Stimulated activated CD4-positive, alpha-beta T cell treated with anti-CD3 and anti-CD28 coated beads, TNF-alpha, amount 100 ng/mL, for 4 hours (primary cell): ENCODE measurements around the gene BIRC3.
"Not testable (repeated sequence)": the region's sequence is repeated elsewhere in the genome, so short reads cannot be mapped to it uniquely, and the experiment has no call there.

ENCODE experiments used
- DNase-seq, 3 experiments: peaks; one replicate each; pipeline ENCODE4 v3.0.0-alpha.2; 2020; ENCODE audit warnings: low read depth in 3 of 3

The BIRC3 gene

GRCh38 chr11:102374633-102375424, 57.5 kb downstream of the BIRC3 start:
- not testable (repeated sequence) for DNase-seq

GRCh38 chr11:102375720-102376399, 58.6 kb downstream of the BIRC3 start:
- DNase-seq = no peak

GRCh38 chr11:102377891-102378290, 60.6 kb downstream of the BIRC3 start:
- no peak for DNase-seq

GRCh38 chr11:102378818-102379217, 61.5 kb downstream of the BIRC3 start:
- DNase-seq = no peak

GRCh38 chr11:102382384-102382783, 65.1 kb downstream of the BIRC3 start:
- DNase-seq = no peak

- DNase-seq = no peak
Measured at GRCh38 chr11:102383839-102384238, 66.6 kb downstream of the BIRC3 start.

GRCh38 chr11:102384419-102385079, 67.3 kb downstream of the BIRC3 start:
- DNase-seq = no peak

- no peak for DNase-seq
Measured at GRCh38 chr11:102385085-102386007, 68.1 kb downstream of the BIRC3 start.

GRCh38 chr11:102386136-102386734, 69.0 kb downstream of the BIRC3 start:
- no peak for DNase-seq

GRCh38 chr11:102387043-102387781, 69.9 kb downstream of the BIRC3 start:
- DNase-seq = no peak
